H7 (cell line): ENCODE data around the gene RBM15B. TPM values are rescaled to one million over a fixed set of nuclear protein-coding genes. Genes with fewer than 3 reads are reported as not detected.
"Not testable (repeated sequence)": the region's sequence is repeated elsewhere in the genome, so short reads cannot be mapped to it uniquely, and the experiment has no call there.

Experiments
- DNase-seq: peaks from one replicate; pipeline ENCODE4 v3.0.0; 2012
- H3K27me3 ChIP-seq: 2 replicates; pipeline ENCODE4 v1.6.0; 2011; ENCODE audit warnings: mild to moderate bottlenecking, low read length; ENCODE audit not compliant: control insufficient read depth, insufficient read depth
- H3K36me3 ChIP-seq: replicated peaks from 2 replicates; pipeline ENCODE4 v1.5.1; 2011; ENCODE audit warnings: low read length; ENCODE audit not compliant: control insufficient read depth, insufficient read depth
- H3K4me3 ChIP-seq: 2 replicates; pipeline ENCODE4 v1.5.1; 2011; ENCODE audit warnings: low read depth, mild to moderate bottlenecking, control low read depth, low read length, moderate library complexity; ENCODE audit not compliant: insufficient read depth
- total RNA-seq: library from RNA; depleted of rRNA; stranded (reverse); fragments of >200 nt; shearing (Covaris generic); gene quantifications from 2 replicates; pipeline ENCODE4 v1.2.3, GENCODE V29; 2014

The RBM15B gene
- total RNA-seq, 1 experiment from 2014 or later = 29.3 TPM

DNA sequence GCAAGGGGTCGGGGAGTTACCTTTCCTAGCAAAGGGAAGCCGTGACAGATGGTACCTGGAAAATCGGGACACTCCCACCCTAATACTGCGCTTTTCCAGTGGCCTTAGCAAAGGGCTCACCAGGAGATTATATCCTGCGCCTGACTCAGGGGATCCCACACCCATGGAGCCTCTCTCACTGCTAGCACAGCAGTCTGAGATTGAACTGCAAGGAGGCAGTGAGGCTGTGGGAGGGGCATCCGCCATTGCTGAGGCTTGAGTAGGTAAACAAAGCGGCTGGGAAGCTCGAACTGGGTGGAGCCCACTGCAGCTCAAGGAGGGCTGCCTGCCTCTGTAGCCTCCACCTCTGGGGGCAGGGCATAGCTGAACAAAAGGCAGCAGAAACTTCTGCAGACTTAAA, 22.8 kb upstream of the RBM15B start:
- not testable (repeated sequence) for H3K4me3 ChIP-seq, DNase-seq, H3K36me3 ChIP-seq, H3K27me3 ChIP-seq

DNA sequence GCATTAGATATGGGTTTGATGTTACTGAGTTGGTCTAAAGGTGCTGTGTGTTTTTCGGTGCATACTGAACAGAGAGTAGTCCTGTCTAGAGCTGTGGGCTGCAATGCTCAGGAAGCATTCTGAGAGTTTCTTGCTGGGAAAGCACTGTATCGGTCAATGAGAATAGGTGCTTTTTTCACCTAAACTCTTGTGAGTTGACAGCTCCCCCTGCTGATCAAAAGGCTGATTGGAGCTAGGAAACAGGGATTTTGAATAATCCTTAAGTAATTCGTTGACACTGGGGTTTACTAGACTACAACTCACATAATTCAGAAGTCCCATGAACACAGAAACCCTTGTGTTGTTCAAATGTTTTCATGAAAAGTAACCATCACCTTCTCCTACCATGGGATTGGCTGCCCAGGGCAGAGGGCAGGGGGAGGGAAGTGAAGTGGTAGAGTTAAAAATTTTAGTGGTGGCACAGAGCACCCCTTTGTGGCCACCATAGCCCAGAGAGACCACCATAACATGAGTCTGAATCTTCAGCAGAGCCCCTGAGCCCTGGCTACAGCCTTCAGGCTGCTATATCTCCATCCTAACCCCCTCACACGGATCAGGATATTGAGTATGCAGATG, 19.0 kb upstream of the RBM15B start:
- H3K27me3 ChIP-seq = no peaks in the 10 kb centered on the region
- DNase-seq = peak; percentile 79
- no peaks in the 10 kb centered on the region; the same call in none of the 2 replicates for H3K36me3 ChIP-seq
- H3K4me3 ChIP-seq = no peak overlapping the region

DNA sequence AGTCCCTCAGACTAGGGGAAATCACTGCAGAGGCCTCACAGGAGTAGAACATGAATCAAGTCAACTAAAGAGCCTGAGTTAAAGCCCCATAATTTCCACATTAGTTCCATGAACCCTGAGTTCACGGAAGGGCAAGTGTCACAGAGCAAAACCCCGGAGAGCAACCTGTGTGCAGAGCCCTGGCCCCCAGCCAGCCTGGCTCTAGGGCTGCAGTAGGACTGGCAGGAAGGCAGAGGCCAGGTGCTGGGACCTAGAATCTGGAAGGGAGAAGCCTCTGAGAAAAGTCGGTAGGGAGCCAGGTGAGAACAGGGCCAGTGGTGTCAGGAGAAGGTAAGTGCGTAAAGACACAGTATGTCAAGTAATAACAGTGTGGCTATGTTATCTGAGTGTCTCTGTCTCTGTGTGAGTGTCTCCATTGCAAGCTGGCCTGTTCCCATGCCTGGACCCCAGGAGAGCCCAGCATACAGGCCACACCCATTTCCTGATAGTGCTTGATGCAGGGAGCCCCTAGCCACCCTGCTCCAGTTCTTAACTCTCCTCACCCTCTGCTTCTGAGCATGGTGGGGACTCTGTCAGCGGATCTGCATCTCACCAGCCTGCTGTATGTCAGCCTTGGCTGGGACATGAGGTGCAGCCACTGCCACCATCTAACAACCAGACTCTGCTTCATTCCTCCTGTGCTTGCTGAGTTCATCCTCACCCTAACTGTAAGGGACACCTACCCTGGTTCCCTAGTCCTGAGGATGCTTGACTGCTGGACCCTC, 17.2 kb upstream of the RBM15B start:
- no peak overlapping the region for H3K4me3 ChIP-seq
- no peak for DNase-seq
- no peaks in the 10 kb centered on the region; the same call in none of the 2 replicates for H3K36me3 ChIP-seq
- H3K27me3 ChIP-seq = no peaks in the 10 kb centered on the region

DNA sequence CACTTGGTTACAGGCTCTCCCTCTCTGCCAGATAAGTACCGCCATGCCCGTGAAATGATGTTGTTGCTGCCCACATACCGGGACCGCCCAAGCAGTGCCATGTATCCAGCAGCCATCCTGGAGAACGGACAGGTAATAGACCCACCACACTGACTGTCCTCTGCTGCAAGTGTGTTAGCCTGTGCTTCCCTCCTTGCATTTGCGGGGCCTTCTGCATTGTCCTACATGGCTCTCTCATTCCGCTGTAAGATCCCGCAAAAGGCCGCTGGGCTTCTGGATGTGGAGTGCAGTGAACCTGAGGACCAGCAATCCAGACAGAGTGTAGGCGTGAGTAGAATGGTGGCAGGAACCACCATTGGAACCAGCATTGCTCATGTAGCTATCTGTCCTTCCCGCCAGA, 16.6 kb upstream of the RBM15B start:
- no peaks in the 10 kb centered on the region; the same call in none of the 2 replicates for H3K36me3 ChIP-seq
- H3K27me3 ChIP-seq = no peaks in the 10 kb centered on the region
- no peak overlapping the region for H3K4me3 ChIP-seq
- no peak for DNase-seq

DNA sequence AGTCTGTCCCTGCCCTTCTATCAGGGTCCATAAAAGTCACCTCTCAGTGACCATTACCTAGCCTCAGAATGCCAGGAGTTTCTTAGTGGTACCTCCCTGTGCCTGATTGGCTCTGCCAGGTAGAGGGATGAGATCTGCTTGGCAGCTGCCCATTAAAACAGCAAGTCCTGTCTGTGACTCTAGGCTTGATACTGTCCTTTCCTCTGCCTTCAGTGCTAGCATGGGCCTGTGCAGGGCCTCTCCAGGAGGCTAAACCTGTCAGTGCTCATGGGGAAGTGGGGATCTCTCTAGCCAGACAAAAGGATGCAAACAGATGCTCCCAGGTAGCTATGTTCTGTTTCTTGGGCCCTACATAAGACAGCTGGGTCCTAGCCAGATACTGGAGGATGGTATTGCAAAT, 15.9 kb upstream of the RBM15B start:
- Histone ChIP-seq H3K36me3 (no peaks in the 10 kb centered on the region; the same call in none of the 2 replicates), H3K27me3 (no peaks in the 10 kb centered on the region), H3K4me3 (no peak overlapping the region)
- no peak for DNase-seq

DNA sequence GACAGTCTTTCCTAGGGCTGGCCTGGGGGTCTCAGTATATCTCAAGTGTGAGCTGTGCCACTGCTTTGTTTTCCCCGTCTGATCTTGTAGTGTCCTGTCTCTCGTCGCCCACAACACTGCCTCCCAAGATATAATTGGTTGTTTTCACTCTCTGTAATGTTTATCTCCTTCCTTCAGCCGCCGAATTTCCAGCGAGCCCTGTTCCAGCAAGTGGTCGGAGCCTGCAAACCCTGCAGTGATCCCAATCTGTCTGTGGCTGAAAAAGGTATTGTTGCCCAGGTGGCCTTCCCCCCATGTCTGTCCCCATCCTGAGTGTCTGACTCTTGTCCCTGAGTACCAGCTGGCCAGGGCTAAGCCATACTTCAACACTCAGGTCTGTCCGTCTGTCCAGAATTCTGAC, 15.5 kb upstream of the RBM15B start:
- DNase-seq = no peak
- no peaks in the 10 kb centered on the region; the same call in none of the 2 replicates for H3K36me3 ChIP-seq
- H3K27me3 ChIP-seq = no peaks in the 10 kb centered on the region
- H3K4me3 ChIP-seq = no peak overlapping the region

DNA sequence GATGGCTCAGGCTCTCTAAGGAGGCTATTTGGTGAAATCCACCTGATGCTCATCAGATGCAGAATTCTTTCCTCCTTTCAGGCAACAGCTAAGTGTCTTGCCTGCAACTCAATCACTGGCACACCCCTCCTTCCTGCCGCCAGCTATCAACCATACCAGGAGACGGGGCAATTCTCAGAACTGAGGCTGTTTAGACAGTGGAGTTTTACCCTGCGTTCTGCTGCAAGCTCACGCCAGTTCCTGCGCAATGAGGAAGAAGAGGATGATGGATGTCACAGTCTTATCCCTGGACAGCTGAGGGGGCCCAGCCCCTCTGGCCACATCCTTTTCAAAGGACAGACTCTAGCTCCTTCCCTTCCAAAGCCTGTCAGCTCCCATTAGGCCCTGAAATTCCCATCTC, 13.0 kb upstream of the RBM15B start:
- no peaks in the 10 kb centered on the region for H3K27me3 ChIP-seq
- H3K4me3 ChIP-seq = no peak overlapping the region
- H3K36me3 ChIP-seq = no peaks in the 10 kb centered on the region; the same call in none of the 2 replicates
- DNase-seq = no peak

DNA sequence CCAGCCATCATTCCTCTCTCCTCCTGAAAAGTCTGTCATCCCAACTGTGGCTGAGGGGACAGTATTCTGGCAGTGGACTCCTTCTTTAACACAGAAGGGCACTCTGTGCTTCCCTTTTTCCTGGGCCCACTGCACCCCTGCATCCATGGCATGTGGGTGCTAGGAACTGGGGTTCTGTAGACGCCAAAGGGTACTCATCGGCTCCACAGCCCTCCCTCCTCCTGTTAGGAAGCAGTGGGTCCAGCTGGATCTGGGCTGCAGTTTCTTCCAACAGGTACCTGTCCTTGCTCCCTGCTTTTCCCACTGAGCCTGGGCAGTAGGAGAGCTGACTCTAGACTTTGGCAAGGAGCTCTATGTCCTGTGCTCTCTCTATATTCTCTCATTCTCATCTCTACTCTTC, 12.4 kb upstream of the RBM15B start:
- DNase-seq = no peak
- H3K27me3 ChIP-seq = no peaks in the 10 kb centered on the region
- no peak overlapping the region for H3K4me3 ChIP-seq
- no peaks in the 10 kb centered on the region; the same call in none of the 2 replicates for H3K36me3 ChIP-seq

DNA sequence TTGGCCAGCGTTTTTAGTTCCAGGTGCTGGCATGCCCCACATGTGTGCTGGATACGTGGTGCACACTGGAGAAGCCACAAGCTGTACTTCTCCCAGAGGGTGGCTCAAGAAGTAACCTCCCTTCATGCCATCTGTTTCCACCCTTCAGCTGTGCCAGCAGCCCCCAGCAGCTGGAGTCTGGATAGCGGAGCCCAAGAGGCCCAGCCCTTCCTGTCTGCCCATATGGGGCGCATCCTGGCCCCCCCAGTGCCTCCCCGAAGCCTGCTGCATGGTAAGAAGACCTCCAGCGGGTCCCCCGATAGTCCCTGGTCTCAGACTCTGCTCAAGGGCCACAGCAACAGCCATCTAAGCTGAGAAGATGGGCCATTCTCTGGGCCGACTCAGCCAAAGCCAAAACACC, 11.8 kb upstream of the RBM15B start:
- Histone ChIP-seq H3K36me3 (no peaks in the 10 kb centered on the region; the same call in none of the 2 replicates), H3K4me3 (no peak overlapping the region), H3K27me3 (no peaks in the 10 kb centered on the region)
- DNase-seq = no peak

DNA sequence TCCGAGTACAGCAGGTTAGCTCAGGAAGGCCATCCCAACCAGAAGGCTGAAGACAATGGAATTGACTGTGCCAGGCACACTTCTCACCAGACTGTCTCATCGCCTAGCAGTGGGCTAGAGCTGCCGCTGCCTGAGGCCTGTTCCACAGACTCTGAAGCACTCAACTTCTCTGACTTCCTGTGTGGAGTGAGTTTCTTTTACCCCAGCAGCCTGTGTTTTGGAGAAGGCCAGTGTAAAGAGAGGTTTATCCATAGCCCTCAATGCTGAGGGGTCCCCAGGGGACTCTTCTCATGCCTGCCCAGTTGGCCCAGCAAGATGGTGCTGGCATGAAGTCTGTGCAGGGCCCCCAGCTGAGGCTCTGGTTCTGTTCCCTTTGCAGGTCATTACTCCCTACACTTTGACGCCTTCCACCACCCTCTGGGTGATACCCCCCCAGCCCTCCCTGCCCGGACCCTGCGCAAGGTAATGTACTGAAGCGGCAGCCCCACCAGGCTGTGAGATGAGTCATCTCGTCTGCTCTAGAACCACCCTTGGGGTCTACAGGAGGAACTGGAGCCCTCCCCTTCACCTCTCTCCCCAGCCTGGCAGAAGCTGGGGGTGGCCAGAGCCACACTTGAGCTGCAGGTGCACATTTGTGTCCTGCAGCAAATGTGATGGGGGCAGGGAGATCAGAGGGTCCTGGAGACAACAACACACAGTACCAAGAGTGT, 11.2 kb upstream of the RBM15B start:
- no peak for DNase-seq
- no peaks in the 10 kb centered on the region; the same call in 1 of the 2 replicates for H3K36me3 ChIP-seq
- no peak overlapping the region for H3K4me3 ChIP-seq
- H3K27me3 ChIP-seq = no peaks in the 10 kb centered on the region

DNA sequence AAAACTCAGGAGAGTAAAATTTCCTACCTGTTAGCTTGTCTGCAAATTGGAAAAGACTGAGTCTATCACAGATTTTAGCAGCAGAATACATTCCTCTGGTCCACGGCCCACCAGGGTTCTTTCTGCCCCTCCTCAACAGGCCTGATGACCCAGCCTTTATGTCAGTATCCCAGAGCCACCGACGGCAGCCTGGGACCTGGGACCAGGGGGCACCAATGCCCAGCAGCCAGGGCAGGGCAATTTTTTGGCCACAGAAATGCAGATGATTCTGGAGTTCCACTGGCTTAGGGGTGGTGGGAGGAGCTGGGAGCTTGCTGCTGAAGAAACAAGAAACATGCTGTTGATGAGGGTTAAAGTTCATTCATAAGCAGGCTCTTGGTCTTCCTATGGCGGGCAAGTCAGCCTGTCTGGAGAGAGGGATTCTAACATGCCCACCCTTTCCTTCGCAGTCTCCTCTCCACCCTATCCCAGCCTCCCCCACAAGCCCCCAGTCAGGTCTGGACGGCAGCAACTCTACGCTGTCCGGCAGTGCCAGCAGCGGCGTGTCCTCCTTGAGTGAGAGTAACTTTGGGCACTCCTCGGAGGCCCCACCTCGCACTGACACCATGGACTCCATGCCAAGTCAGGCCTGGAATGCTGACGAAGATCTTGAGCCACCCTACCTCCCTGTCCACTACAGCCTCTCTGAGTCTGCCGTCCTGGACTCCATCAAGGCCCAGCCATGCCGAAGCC, 10.3 kb upstream of the RBM15B start:
- H3K4me3 ChIP-seq = no peak overlapping the region
- no peak for DNase-seq
- H3K36me3 ChIP-seq = no peaks in the 10 kb centered on the region
- no peaks in the 10 kb centered on the region for H3K27me3 ChIP-seq

DNA sequence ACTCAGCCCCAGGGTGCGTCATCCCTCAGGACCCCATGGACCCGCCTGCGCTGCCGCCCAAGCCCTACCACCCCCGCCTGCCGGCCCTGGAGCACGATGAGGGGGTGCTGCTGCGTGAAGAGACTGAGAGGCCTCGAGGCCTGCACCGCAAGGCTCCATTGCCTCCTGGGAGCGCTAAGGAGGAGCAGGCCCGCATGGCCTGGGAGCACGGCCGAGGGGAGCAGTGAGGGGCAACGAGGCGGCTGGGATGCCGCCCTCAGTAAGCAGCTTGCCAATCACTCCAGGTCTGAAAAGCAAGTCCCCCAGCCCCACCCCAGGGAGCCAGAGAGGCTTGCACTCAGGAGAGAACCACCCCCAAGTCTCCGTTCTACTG, 9.8 kb upstream of the RBM15B start:
- no peak for DNase-seq
- H3K36me3 ChIP-seq = peaks cover 3% of the 10 kb centered on the region
- H3K4me3 ChIP-seq = no peak overlapping the region
- H3K27me3 ChIP-seq = no peaks in the 10 kb centered on the region

DNA sequence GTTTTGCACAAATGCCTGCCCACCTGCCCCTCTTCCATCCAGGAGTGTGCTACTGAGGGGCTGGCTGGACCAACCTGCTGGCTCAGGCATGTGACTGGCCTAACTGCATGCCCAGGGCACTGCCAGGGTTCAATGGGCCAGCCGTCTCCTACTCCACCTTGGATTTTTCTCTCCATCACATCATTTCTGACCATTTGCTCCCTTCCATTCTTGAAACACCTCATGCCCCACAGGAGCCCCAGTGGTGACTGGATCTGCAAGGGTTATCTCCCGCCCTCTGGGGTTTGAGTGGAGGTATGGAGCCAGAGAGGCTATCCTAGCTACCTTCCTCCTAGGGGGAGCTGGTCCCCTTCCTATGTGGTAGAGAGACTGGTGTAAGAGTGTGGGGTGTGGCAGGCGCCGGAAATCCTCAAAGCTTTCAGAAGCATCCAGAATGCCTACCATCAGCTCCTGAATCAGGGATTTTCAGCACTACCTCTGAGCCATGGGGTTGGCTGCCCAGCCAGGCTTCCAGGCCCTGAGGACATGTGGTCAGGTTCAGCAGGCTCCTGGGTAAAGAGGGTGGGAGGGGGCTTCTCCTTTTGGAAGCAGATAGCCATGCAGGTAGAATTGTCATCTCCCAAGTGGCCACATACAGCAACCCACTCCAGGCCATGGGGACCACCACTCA, 8.9 kb upstream of the RBM15B start:
- Histone ChIP-seq H3K36me3 (peaks cover 8% of the 10 kb centered on the region), H3K27me3 (no peaks in the 10 kb centered on the region), H3K4me3 (no peak overlapping the region)
- DNase-seq = peak; percentile 65

DNA sequence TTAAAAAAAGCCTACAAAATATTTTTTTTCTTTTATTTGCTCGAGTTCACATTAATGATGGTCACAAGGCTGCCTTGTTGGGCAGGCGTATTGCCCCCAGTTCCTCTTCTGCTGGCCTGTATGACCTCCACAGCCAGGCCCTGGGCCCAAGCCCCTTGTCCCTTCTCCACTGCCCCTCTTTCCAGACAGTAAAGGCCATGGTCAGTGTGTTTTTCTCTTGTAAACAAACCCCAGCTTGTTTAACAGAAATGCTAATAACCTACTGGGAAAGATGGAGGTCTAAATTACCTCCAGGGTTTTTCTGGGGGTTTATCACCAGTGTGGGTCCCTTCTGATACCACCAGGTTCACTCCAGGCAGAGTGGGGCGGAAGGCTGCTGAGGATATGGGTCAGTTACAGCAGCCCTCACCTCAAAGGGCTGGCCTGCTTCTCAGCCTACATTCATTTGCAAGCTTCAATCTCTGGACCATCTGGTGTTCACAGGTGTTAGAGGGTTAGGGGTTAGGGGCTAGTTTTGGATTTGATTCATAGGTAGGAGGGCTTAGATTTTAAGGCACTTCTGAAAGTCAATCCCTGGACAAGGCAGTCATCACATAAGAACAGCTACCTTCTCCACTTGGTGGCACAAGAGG, 8.0 kb upstream of the RBM15B start:
- DNase-seq = no peak
- H3K27me3 ChIP-seq = no peaks in the 10 kb centered on the region
- H3K4me3 ChIP-seq = no peak overlapping the region
- H3K36me3 ChIP-seq = peaks cover 15% of the 10 kb centered on the region
